ENCODE data around the gene GPAT2. TPM values are rescaled to one million over a fixed set of nuclear protein-coding genes. Genes with fewer than 3 reads are reported as not detected.
"Not testable (repeated sequence)": the region's sequence is repeated elsewhere in the genome, so short reads cannot be mapped to it uniquely, and the experiment has no call there.

Gene GPAT2
- total RNA-seq, 1 experiment from 2014 or later = not detected

GRCh38 chr2:95992520-95993272, 42.0 kb downstream of the GPAT2 start:
- not testable (repeated sequence) for BruUV-seq (replicated peaks)
- intact Hi-C loops (cut with micrococcal nuclease; ENCODE audit: unreplicated experiment) = loop anchor here (1.0 to 10.0 kb wide), 3 partner anchors 182 to 515 kb away; partner anchors contain the start of genes CIAO1, NEURL3 and TMEM127

DNA sequence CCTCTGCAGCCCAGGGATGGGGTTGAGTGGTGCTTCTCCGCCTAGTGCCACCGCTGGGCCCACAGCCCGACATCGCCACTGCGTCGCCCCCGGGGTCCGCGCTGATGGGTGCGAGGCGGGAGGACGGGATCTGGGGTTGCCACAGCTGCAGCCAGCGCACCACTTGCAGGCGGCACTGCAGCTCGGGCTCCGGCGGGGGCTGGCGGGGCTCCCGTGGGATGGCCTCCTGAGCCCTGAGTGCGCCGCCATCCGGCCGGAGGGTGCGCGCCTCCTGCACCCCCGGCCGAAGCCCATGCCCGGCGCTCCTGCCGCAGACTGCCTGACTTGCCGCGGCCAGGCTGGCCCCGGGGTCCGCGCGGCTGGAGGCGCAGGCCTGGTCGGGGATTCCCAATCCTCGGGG, 42.6 kb downstream of the GPAT2 start:
- H3K4me1 Mint-ChIP-seq (ENCODE audit: low read depth, unreplicated experiment); BruUV-seq (replicated peaks); H3K9me3 Mint-ChIP-seq (ENCODE audit: low read depth, unreplicated experiment); H3K27ac Mint-ChIP-seq (ENCODE audit: unreplicated experiment): not testable (repeated sequence)
- peaks cover 26% of the 10 kb centered on the region for H3K36me3 Mint-ChIP-seq (ENCODE audit: insufficient read depth, unreplicated experiment)
- CTCF ChIA-PET = interaction anchor here (0.7 to 1.9 kb wide), 8 partner anchors 18 to 329 kb away, joined by 3 to 31 read pairs (median 7); partner anchors contain the start of gene ASTL
- intact Hi-C loops (cut with micrococcal nuclease; ENCODE audit: unreplicated experiment) = loop anchor here (1.0 to 10.0 kb wide), 3 partner anchors 182 to 515 kb away; partner anchors contain the start of genes CIAO1, NEURL3 and TMEM127
- peaks cover 34% of the 10 kb centered on the region for H3K27me3 Mint-ChIP-seq (ENCODE audit: unreplicated experiment)
- peak; percentile 15 for DNase-seq
- H3K4me3 Mint-ChIP-seq (ENCODE audit: low read depth, unreplicated experiment) = peak overlapping the region; percentile 90

More at GRCh38 chr2:95992520-95993272, 42.0 kb downstream of the GPAT2 start:
- CTCF ChIA-PET = interaction anchor here (0.5 to 1.9 kb wide), 10 partner anchors 17 to 539 kb away, joined by 3 to 31 read pairs (median 5); partner anchors contain the start of gene ASTL
- DNase-seq = peak; percentile 69
- H3K4me3 Mint-ChIP-seq (ENCODE audit: low read depth, unreplicated experiment) = peak overlapping the region; percentile 90
- H3K36me3 Mint-ChIP-seq (ENCODE audit: insufficient read depth, unreplicated experiment) = peaks cover 26% of the 10 kb centered on the region
- H3K4me1 Mint-ChIP-seq (ENCODE audit: low read depth, unreplicated experiment); H3K9me3 Mint-ChIP-seq (ENCODE audit: low read depth, unreplicated experiment): not testable (repeated sequence)
- H3K27me3 Mint-ChIP-seq (ENCODE audit: unreplicated experiment) = peaks cover 35% of the 10 kb centered on the region
- TF ChIP-seq, protein P1, sequence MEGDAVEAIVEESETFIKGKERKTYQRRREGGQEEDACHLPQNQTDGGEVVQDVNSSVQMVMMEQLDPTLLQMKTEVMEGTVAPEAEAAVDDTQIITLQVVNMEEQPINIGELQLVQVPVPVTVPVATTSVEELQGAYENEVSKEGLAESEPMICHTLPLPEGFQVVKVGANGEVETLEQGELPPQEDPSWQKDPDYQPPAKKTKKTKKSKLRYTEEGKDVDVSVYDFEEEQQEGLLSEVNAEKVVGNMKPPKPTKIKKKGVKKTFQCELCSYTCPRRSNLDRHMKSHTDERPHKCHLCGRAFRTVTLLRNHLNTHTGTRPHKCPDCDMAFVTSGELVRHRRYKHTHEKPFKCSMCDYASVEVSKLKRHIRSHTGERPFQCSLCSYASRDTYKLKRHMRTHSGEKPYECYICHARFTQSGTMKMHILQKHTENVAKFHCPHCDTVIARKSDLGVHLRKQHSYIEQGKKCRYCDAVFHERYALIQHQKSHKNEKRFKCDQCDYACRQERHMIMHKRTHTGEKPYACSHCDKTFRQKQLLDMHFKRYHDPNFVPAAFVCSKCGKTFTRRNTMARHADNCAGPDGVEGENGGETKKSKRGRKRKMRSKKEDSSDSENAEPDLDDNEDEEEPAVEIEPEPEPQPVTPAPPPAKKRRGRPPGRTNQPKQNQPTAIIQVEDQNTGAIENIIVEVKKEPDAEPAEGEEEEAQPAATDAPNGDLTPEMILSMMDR (IDR thresholded peaks at IDR 0.05; ENCODE audit: unreplicated experiment) = peak; percentile 66
- peak overlapping the region; percentile 76 for H3K27ac Mint-ChIP-seq (ENCODE audit: unreplicated experiment)

DNA sequence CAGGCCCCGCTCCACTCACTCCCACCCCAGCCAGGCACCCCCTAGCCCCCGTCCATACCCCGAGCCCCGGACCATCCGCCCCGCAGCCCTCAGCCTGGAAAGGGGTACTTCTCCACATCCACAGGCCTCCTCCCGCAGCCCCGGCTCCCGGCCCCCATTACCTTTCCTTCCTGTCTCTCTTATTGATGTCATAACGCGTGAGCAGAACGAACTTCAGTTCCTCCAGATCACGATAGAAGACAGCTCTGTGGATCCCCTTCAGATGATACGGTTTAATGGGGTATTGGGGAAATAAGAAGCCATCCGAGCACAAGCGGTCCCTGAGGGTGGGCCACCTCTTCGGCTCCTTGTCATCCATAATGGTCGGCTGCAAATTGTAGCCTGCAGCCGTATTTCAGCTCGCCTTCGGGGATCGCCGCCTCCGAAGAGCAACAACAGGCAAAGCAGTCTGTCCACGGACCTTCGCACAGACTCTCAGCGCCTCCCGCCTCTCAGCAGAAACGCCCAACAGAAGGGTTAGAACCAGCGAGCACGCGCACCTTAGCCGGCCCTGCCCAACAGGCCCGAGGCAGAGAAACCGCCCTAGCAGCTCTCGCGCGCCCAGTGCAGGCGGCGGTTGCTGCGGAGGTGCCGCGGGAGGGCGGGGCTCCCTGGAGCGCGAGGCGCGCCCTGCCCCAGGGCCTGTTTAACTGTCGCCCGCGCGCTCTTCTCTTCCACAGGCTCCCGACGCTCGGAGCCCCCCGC, 43.2 kb downstream of the GPAT2 start, which contains the start of gene ANKRD36C:
ANKRD36C (minus strand) TSS at position 474 of the 744 bp plus-strand sequence; CDS start at position 358, 116 bp downstream.
- peak; percentile 8 for DNase-seq
- Mint-ChIP-seq H3K36me3 (ENCODE audit: insufficient read depth, unreplicated experiment) (peaks cover 26% of the 10 kb centered on the region), H3K27ac (ENCODE audit: unreplicated experiment) (peak within 1 kb of the TSS; percentile 83), H3K4me3 (ENCODE audit: low read depth, unreplicated experiment) (peak within 1 kb of the TSS; percentile 90), H3K27me3 (ENCODE audit: unreplicated experiment) (peaks cover 29% of the 10 kb centered on the region)
- CTCF ChIA-PET = interaction anchor here (0.6 to 1.3 kb wide), 2 partner anchors 17 to 126 kb away, joined by 6 to 11 read pairs; no protein-coding TSS in a partner anchor
- intact Hi-C loops (cut with micrococcal nuclease; ENCODE audit: unreplicated experiment) = loop anchor here (1.0 to 10.0 kb wide), 3 partner anchors 183 to 516 kb away; partner anchors contain the start of genes CIAO1, NEURL3 and TMEM127
- not testable (repeated sequence) for H3K4me1 Mint-ChIP-seq (ENCODE audit: low read depth, unreplicated experiment); H3K9me3 Mint-ChIP-seq (ENCODE audit: low read depth, unreplicated experiment); BruUV-seq (replicated peaks)

DNA sequence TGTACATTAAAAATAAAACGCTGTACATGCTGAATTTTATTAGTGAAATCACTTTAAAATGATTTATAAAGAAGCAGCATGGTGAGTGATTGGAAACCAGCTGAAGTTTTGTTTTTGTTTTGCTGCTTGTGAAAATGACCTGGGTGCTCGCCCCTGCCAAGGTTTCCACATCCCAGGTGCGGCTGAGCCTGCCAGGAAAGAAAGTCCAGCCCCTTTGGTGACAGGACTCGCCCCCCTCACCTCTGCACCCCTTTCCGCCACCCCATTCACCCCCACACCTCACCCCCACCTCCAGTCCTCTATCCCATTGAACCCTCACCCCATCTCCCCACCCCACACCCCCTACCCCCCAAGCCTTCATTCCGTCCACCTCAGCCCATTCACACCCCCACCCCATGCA, 43.8 kb downstream of the GPAT2 start:
- H3K4me1 Mint-ChIP-seq (ENCODE audit: low read depth, unreplicated experiment); BruUV-seq (replicated peaks); H3K9me3 Mint-ChIP-seq (ENCODE audit: low read depth, unreplicated experiment): not testable (repeated sequence)
- Mint-ChIP-seq H3K27ac (ENCODE audit: unreplicated experiment) (peak overlapping the region; percentile 83), H3K4me3 (ENCODE audit: low read depth, unreplicated experiment) (peak overlapping the region; percentile 90), H3K27me3 (ENCODE audit: unreplicated experiment) (peaks cover 22% of the 10 kb centered on the region), H3K36me3 (ENCODE audit: insufficient read depth, unreplicated experiment) (peaks cover 24% of the 10 kb centered on the region)
- CTCF ChIA-PET = interaction anchor here (0.6 kb wide), 1 partner anchor 18 kb away, joined by 6 read pairs; no protein-coding TSS in a partner anchor
- DNase-seq = peak; percentile 5
- intact Hi-C loops (cut with micrococcal nuclease; ENCODE audit: unreplicated experiment) = loop anchor here (5.0 to 10.0 kb wide), 2 partner anchors 274 to 516 kb away; partner anchors contain the start of genes CIAO1, NEURL3 and TMEM127

Other genes starting within 250 kb of the GPAT2 start
- 29.0 and 41.9 TPM in 2 replicates for gene ANKRD36C, start 43.1 kb downstream of the GPAT2 start, total RNA-seq (2022)
- gene ADRA2B, start 81.7 kb upstream of the GPAT2 start, total RNA-seq (2022) = 0.22 TPM in 1 of 2 replicates, not detected in the other
- gene ASTL, start 103.6 kb upstream of the GPAT2 start, total RNA-seq (2022) = not detected in 2 replicates
- gene DUSP2, start 110.5 kb upstream of the GPAT2 start, total RNA-seq (2022) = 4.1 and 5.9 TPM in 2 replicates
- 119 and 123 TPM in 2 replicates for gene STARD7, start 173.9 kb upstream of the GPAT2 start, total RNA-seq (2022)
- gene TMEM127, start 231.1 kb upstream of the GPAT2 start, total RNA-seq (2022) = 50.7 and 53.2 TPM in 2 replicates
- gene CIAO1, start 231.3 kb upstream of the GPAT2 start, total RNA-seq (2022) = 75.7 and 85.9 TPM in 2 replicates